GM08714 (cell line): ENCODE results near the gene PAX6.

ENCODE experiments used
- H3K4me3 ChIP-seq: fragments of 200-500 bp; sonication (Bioruptor generic); 2 replicates; pipeline ENCODE4 v1.5.1; 2014; ENCODE audit warnings: mild to moderate bottlenecking, low read length, inconsistent platforms
- ZNF274 ChIP-seq: IDR thresholded peaks from 2 replicates; pipeline ENCODE4 v1.6.1; 2012; ENCODE audit warnings: mild to moderate bottlenecking, low read depth, low read length

PAX6 gene

GRCh38 chr11:31817621-31818424 lies 6.7 kb upstream of the PAX6 start:
- no peak for TF ChIP-seq ZNF274

DNA sequence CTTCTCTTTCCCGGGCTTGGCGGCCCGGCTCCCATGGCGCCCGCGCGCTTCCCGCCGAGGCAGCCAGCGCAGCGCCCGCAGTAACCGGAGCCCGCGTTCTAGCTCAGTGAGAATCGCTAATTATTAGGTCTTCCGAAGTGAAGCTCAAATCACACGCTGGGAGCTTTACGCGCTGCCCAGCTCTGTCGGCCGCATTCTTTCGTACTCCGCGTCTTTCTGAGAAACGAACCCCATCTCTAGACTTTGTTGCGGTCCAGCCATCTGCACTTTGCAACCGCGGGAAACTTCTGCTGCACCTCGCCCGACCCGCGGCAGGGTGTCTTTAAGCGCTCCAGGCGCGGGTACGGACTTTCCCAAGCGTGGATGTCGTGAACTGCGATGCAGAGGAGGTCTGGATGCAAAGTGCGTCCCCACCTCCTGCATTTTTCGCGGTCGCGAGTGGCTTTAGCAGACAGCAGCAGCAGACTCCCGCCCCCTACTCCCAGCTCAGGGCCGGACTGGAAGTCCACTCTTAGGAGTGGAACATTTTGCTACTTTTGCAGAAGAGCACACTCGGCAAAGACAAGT lies 6.0 kb upstream of the PAX6 start:
- no peak for TF ChIP-seq ZNF274
- no peak overlapping the region; the same call in 1 of the 2 replicates for H3K4me3 ChIP-seq

More at GRCh38 chr11:31817621-31818424, 6.7 kb upstream of the PAX6 start:
- H3K4me3 ChIP-seq = no peak overlapping the region; the same call in 1 of the 2 replicates

GRCh38 chr11:31816468-31817053 lies 5.4 kb upstream of the PAX6 start:
- no peak for TF ChIP-seq ZNF274
- H3K4me3 ChIP-seq = no peak overlapping the region; the same call in 1 of the 2 replicates

GRCh38 chr11:31815711-31816467 lies 4.8 kb upstream of the PAX6 start:
- TF ChIP-seq ZNF274 = no peak
- no peak overlapping the region; the same call in 1 of the 2 replicates for H3K4me3 ChIP-seq

DNA sequence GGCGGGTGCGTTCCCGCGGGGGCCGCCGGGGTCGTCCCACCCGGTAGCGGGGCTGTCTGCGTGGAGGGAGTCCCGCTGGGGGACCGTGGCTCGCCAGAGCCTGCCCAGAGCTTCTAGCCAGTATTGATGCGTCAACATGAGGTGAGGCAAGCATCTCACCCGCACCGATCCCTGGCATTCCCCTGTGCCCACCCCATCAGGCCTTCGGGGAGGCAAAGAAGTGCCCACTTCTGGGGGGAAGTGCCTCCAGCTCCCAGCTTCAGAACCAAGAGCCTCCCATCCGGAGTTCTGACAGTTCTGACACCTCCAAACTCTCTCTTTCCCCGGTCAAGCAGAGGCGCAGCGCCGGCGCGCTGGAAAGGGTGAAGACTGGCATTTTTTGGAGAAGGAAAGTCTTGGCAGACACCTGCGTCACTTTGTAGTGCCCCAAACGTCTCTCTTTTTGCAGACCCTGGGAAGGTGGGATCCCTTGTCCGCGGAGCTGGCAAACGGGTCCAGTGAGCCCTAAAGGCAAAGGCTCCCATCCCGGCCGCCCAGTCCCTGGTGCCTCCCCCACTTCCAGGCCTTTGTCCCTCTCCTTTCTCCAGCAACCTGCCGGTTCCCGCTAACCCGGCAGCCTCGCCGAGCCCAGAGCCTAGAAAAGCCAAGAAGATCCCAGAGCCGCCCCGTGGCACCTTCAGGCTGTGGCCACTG lies 3.2 kb upstream of the PAX6 start:
- H3K4me3 ChIP-seq = no peak overlapping the region
- no peak for TF ChIP-seq ZNF274

- H3K4me3 ChIP-seq = no peak overlapping the region; the same call in 1 of the 2 replicates
- TF ChIP-seq ZNF274 = no peak
Measured at GRCh38 chr11:31813391-31814175, 2.5 kb upstream of the PAX6 start.

DNA sequence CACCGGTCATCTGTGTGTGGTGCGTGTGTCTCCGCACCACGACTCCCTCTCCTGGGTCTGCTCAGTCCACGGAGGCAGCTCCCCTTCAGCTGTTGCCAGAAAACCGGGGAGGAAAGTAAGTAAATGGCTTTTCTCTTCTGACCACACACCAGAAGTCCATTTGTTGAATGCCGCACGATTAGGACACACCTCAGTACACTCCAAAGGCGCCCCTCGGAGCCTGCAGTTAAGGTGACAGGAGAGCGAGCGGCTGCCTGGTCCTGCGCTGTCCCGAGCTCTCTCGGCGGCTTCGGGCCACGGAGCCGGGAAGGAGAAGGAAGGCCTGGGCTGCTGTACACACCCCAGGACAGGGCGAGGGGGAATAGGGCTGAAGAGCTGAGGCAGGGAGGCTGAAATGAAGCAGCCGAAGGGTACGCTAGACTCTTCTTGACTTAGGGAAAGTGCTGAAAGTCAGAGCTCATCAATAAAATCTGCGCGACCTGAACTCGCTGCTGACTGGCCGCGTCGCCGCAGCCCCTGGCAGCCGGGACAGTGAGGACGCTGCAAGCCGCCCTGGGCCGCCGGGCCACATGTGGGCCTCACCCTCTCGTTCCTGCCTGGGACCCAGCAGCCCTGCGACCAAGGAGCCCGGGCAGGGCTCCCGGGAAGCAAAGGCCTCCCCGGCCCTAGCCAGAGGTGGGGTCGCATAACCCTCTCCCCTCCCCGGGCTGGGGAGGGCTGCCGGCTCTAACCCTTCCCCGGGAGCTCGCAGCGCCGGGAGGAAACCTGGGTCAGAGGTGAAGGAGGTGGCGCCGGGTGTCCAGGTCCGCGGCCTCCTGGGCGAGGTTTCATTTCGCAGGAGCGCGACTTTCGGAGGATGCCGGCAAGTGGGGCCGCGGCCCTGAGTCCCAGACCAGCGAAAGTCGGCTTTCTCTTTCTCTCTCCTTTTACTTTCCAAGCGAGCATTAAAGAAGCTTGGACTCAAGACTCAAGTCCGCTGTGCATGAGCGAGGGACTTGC lies 1.6 kb upstream of the PAX6 start:
- no peak for TF ChIP-seq ZNF274
- H3K4me3 ChIP-seq = peak overlapping the region; percentile 22; the same call in 1 of the 2 replicates

GRCh38 chr11:31809857-31810778 lies 1.0 kb downstream of the PAX6 start:
- no peak for TF ChIP-seq ZNF274

GRCh38 chr11:31809541-31809856 lies 1.6 kb downstream of the PAX6 start:
- H3K4me3 ChIP-seq = peak overlapping the region; percentile 36
- no peak for TF ChIP-seq ZNF274

More at GRCh38 chr11:31809857-31810778, 1.0 kb downstream of the PAX6 start:
- H3K4me3 ChIP-seq = peak overlapping the region; percentile 36

GRCh38 chr11:31808721-31809540 lies 2.2 kb downstream of the PAX6 start:
- TF ChIP-seq ZNF274 = no peak
- peak overlapping the region; percentile 36; the same call in 1 of the 2 replicates for H3K4me3 ChIP-seq
